ENCODE data around the gene BTNL3.

BTNL3 gene

DNA sequence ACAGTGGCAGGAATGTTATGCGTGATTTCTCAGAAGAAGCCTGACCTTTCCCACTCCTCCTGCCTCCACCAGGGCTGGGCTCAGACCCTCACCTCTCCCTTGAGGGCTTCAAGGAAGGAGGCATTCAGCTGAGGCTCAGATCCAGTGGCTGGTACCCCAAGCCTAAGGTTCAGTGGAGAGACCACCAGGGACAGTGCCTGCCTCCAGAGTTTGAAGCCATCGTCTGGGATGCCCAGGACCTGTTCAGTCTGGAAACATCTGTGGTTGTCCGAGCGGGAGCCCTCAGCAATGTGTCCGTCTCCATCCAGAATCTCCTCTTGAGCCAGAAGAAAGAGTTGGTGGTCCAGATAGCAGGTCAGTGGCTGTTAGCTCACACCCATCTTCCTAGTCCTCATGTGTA is 61.4 kb downstream of the BTNL3 start:
- no peak for DNase-seq

DNA sequence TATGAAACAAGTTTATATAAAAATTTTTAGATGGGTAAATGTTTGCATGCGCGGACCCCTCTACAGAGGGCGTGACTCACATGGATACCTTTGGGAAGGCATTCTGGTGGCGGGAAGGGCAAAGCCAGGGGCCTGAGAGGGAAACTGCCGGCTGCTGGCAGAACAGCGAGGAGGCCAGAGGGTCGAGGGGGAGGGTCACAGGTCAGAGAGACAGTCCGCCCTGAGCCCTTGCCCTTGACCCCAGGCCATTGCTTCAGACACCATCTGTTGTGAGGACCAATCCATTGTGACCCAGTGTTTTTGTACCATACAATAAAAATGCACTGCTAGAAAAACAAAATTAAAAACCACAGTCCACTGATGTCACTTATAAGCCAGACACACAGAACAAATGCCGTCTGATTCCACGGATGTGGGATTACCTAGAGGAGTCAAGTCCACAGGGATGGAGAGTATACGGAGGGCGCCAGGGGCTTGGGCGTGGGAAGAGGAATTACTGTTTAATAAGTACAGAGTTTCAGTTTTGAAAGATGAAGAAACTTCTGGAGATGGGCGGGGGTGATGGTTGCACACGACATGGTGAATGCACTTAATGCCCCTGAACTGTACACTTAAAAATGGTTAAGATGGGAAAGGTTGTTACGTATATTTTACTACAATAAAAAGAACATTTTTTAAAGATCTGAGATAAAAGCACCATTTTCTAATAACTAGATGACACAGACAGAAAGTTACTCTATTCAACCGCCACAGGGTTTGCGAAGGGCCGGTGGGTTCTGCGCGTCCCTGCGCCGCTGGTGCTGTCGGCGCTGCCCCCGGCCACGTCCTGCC is 63.4 kb downstream of the BTNL3 start:
- no peak for DNase-seq

- no peak for DNase-seq
Measured at GRCh38 chr5:181052672-181053487, 64.2 kb downstream of the BTNL3 start.

DNA sequence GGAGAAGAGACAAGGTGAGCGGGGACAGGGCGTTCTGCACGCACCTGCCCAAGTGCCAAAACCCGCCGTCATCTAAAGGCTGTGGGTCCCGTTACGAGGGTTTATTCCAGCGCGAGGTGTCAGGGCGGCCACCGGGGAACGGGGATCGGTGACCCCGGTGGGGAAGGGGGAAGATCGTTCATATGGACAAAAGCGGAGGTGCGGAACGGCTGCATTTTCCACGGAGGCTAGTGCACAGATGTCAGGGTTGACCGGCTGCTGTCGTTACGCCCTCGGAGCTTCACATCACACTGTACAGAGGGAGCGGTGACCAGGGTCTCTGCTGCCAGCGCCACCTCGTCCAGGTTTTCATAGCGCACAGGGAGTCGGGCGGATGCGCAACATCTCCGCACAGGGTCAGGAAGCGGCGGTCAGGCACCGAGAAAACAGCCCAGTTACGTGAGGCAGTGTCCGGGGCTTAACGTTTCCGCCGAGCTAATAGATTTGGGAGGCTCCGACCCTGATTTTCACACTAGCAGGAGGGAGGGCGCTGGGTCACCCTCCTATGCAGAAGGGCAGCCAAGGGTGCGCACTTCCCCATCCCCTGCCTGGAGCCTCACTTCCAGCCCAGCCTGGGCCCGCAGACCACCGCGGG is 65.0 kb downstream of the BTNL3 start:
- DNase-seq, result no peak

- DNase-seq, result no peak
Measured at GRCh38 chr5:181054138-181054537, 65.5 kb downstream of the BTNL3 start.

DNA sequence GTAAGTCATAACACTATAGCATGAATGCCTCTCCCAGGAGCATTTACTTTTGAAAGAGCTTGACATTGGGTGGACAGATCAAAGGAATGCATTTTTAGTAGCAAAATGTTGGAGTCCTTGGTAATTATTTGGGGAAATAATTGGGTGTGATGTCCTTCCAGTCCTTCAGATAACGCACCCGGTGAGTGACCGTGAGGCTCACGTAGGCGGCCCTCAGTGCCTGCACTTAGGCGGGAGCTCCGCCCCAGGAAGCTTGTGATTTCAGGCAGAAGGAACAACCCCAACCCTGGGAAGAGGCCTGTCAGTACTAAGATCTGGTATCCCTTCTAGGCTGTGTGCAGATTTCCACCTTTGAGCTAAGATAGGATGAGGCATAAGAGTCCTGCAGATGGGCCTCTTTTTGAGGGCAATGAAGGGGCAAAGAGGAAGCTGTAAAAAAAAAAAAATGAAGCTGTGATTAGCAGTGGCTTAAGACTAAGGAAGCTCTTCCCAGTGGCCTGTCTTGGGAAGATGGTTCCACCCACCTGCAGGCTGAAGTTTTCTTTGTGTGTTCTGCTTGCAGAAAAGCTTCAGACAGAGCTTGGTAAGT is 66.3 kb downstream of the BTNL3 start:
- no peak for DNase-seq
